ENCODE data around the gene ADAT3. TPM values are rescaled to one million over a fixed set of nuclear protein-coding genes. Genes with fewer than 3 reads are reported as not detected.

ADAT3 gene
- total RNA-seq, 1 donor: 3.3 TPM

DNA sequence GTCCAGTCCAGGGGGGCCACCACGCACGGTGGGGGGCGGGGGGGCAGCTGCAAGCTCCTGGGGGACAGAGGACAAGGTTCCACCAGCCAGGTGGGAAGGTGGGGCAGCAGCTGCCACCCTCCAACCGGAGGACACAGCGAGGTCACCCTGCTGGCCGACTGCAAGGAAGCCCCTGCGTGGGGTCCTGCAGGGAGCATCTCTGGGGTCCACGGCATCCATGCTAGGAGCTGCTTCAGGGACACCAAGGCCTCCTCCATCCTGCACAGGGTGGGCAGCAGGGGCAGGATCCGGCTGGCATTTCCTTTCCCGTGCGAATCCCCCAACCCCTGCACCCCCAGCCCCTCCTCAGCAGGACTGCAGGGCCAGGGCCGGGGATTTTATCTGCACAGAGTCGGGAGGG lies 33.6 kb upstream of the ADAT3 start:
- TF ChIP-seq, protein P1, sequence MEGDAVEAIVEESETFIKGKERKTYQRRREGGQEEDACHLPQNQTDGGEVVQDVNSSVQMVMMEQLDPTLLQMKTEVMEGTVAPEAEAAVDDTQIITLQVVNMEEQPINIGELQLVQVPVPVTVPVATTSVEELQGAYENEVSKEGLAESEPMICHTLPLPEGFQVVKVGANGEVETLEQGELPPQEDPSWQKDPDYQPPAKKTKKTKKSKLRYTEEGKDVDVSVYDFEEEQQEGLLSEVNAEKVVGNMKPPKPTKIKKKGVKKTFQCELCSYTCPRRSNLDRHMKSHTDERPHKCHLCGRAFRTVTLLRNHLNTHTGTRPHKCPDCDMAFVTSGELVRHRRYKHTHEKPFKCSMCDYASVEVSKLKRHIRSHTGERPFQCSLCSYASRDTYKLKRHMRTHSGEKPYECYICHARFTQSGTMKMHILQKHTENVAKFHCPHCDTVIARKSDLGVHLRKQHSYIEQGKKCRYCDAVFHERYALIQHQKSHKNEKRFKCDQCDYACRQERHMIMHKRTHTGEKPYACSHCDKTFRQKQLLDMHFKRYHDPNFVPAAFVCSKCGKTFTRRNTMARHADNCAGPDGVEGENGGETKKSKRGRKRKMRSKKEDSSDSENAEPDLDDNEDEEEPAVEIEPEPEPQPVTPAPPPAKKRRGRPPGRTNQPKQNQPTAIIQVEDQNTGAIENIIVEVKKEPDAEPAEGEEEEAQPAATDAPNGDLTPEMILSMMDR (IDR thresholded peaks at IDR 0.05; ENCODE audit: extremely low read depth, low read depth, low read length): no peak
- no peak overlapping the region for H3K27ac ChIP-seq (ENCODE audit: low read depth, low read length)
- peaks cover 62% of the 10 kb centered on the region for H3K79me2 ChIP-seq (ENCODE audit: insufficient read depth, low read length)

DNA sequence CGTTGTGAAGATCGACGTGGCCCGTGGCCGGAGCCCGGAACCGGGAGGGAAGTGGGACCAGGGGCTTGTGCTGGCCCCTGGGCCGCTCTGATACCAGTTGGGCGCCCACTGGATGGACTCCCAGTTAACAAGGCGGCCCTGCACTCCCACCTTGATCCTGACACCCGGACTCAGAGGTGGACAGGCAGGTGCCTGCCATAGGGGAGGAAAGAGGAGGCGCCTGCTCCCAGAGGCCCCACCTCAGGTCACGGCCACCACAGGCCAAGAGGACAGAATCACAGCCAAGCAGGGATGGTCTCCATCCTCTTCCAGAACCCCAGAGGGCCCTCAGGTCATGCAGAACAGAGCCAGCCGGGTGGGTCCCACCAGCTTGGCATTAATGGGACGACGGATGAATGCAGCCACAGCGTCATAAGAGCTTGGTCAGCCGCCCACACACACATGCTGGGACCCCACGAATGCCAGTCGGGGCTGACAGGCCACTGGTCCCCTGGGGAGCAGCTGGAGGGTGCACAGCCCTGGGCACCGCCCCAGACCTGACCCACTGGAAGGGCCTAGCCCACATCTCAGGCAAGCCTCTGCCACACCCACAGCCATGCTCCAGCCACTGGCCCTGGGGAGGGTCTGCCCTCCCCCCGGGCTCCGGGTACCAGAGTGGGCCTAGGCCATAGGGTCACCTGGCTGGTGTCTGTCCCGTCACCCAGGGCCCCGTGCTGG lies 32.2 kb upstream of the ADAT3 start:
- peaks cover 21% of the 10 kb centered on the region for H3K4me1 ChIP-seq (ENCODE audit: insufficient read depth, low read length)
- H3K79me2 ChIP-seq (ENCODE audit: insufficient read depth, low read length): peaks cover 62% of the 10 kb centered on the region
- H3K4me3 ChIP-seq (ENCODE audit: insufficient read depth, low read length): no peak overlapping the region
- no peak overlapping the region for H3K27ac ChIP-seq (ENCODE audit: low read depth, low read length)
- peak; percentile 34 for DNase-seq (ENCODE audit: insufficient read length, low spot score, missing footprints)
- no peaks in the 10 kb centered on the region for H3K9me3 ChIP-seq (ENCODE audit: low read depth, low read length)
- no peak overlapping the region for H3K4me2 ChIP-seq (ENCODE audit: insufficient read depth, low read length)
- no peak overlapping the region for H2AFZ ChIP-seq (ENCODE audit: low read length)
- H4K20me1 ChIP-seq (ENCODE audit: insufficient read depth, low read length): peaks cover 24% of the 10 kb centered on the region
- peaks cover 14% of the 10 kb centered on the region for H3K36me3 ChIP-seq (ENCODE audit: insufficient read depth, low read length)
- H3K27me3 ChIP-seq (ENCODE audit: insufficient read depth, low read length): no peaks in the 10 kb centered on the region
- TF ChIP-seq, protein P1 (IDR thresholded peaks at IDR 0.05; ENCODE audit: extremely low read depth, low read depth, low read length): no peak

More for the DNA sequence above, 33.6 kb upstream of the ADAT3 start:
- no peak overlapping the region for H3K4me2 ChIP-seq (ENCODE audit: insufficient read depth, low read length)
- no peaks in the 10 kb centered on the region for H3K9me3 ChIP-seq (ENCODE audit: low read depth, low read length)
- H3K36me3 ChIP-seq (ENCODE audit: insufficient read depth, low read length): peaks cover 14% of the 10 kb centered on the region
- peaks cover 24% of the 10 kb centered on the region for H4K20me1 ChIP-seq (ENCODE audit: insufficient read depth, low read length)
- no peaks in the 10 kb centered on the region for H3K27me3 ChIP-seq (ENCODE audit: insufficient read depth, low read length)
- no peak overlapping the region for H2AFZ ChIP-seq (ENCODE audit: low read length)
- no peak overlapping the region for H3K4me3 ChIP-seq (ENCODE audit: insufficient read depth, low read length)
- DNase-seq (ENCODE audit: insufficient read length, low spot score, missing footprints): no peak
- peaks cover 21% of the 10 kb centered on the region for H3K4me1 ChIP-seq (ENCODE audit: insufficient read depth, low read length)

DNA sequence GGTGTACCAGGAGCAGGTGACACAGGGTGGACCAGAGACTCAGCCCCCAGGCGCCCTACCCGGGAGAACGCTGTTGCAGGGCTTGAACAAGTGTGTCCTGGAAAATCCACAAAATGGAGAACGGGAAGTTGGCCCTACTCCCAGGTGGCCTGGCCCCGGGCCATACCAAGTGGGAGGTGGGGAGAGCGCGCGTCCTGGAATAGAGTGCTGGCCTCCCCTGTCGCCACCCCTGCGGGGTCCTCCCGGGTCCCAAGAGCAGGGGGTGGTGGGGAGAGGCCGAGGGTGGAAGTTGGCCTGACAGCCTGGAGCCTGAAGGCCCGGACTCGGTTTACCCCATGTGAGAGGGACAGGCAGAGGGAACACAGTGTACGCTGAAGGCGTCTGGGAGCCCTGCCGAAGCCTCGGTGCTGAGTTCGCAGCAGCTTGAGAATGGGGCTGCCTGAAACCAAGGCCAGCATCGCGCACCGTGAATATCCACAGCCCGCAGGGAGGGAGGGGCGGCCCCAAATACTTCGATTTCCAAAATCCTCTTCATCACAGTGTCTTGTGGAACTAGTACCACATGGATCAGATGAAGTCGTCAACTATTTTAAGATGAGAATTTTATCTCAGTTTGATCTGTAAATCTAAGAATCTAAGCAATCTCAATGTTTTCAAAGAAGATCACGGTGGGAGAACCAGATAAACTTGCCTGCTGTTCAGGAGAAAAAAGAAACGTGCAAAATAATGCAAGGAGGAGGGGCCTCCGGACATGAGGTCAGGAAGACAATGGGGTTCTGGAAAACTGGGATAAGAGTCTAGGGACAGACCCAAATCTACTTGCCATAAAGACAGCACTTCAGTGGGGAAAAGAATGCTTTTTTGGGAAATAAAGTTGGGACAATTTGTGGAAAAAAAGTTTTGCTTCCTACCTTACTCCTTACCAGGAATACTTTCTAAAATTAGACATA lies 31.4 kb upstream of the ADAT3 start:
- Histone ChIP-seq H3K4me1 (ENCODE audit: insufficient read depth, low read length) (peaks cover 21% of the 10 kb centered on the region), H3K79me2 (ENCODE audit: insufficient read depth, low read length) (peaks cover 62% of the 10 kb centered on the region)
- peak; percentile 74 for DNase-seq (ENCODE audit: insufficient read length, low spot score, missing footprints)

More for the DNA sequence above, 31.4 kb upstream of the ADAT3 start:
- Histone ChIP-seq H2AFZ (ENCODE audit: low read length) (no peak overlapping the region), H3K27me3 (ENCODE audit: insufficient read depth, low read length) (no peaks in the 10 kb centered on the region), H3K36me3 (ENCODE audit: insufficient read depth, low read length) (peaks cover 14% of the 10 kb centered on the region), H3K4me3 (ENCODE audit: insufficient read depth, low read length) (no peak overlapping the region), H3K27ac (ENCODE audit: low read depth, low read length) (no peak overlapping the region), H3K9me3 (ENCODE audit: low read depth, low read length) (no peaks in the 10 kb centered on the region), H3K4me2 (ENCODE audit: insufficient read depth, low read length) (peak overlapping the region; percentile 99), H4K20me1 (ENCODE audit: insufficient read depth, low read length) (peaks cover 24% of the 10 kb centered on the region)
- TF ChIP-seq, protein P1 (IDR thresholded peaks at IDR 0.05; ENCODE audit: extremely low read depth, low read depth, low read length): no peak
